A673 (cell line): ENCODE measurements around the gene RTN1.

Experiments used
- EZH2 ChIP-seq: fragments of 200-600 bp; sonication (generic); IDR thresholded peaks from 2 replicates; pipeline ENCODE4 v1.6.1; 2017; ENCODE audit warnings: borderline replicate concordance, low read depth, mild to moderate bottlenecking, mixed read lengths, antibody characterized with exemption, low read length; ENCODE audit not compliant: poor library complexity, severe bottlenecking
- TF ChIP-seq, protein P1 (sequence below): fragments of 300-800, 200-600 bp; sonication (generic); conservative IDR thresholded peaks from 2 replicates; pipeline ENCODE4 v1.5.1; 2017; ENCODE audit warnings: low read depth, mild to moderate bottlenecking, antibody characterized with exemption, low read length, moderate library complexity, mixed read lengths

DNA sequence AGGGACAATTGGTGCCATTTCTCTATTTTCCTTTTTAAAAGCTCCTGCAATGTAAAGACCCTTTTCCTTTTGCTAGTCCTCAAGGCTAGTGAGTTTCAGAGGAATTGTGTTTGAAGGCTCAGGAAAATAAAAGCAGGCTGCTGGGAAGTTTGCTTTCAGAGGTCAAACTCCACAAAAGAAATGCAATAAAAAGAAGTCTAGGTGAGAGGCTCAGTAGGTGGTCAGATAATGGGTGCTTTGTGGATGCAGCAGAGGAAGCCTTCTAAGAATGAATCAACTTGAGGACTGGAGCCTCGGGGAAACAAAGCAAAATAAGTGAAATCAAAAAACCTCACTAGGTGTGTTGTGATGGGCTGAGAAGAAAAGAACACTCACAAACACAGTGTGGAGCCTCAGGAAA, 304.3 kb downstream of the RTN1 start:
- TF ChIP-seq, protein P1, sequence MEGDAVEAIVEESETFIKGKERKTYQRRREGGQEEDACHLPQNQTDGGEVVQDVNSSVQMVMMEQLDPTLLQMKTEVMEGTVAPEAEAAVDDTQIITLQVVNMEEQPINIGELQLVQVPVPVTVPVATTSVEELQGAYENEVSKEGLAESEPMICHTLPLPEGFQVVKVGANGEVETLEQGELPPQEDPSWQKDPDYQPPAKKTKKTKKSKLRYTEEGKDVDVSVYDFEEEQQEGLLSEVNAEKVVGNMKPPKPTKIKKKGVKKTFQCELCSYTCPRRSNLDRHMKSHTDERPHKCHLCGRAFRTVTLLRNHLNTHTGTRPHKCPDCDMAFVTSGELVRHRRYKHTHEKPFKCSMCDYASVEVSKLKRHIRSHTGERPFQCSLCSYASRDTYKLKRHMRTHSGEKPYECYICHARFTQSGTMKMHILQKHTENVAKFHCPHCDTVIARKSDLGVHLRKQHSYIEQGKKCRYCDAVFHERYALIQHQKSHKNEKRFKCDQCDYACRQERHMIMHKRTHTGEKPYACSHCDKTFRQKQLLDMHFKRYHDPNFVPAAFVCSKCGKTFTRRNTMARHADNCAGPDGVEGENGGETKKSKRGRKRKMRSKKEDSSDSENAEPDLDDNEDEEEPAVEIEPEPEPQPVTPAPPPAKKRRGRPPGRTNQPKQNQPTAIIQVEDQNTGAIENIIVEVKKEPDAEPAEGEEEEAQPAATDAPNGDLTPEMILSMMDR: no peak
- TF ChIP-seq EZH2: no peak
